ENCODE results near the gene AWAT1.

The AWAT1 gene

DNA sequence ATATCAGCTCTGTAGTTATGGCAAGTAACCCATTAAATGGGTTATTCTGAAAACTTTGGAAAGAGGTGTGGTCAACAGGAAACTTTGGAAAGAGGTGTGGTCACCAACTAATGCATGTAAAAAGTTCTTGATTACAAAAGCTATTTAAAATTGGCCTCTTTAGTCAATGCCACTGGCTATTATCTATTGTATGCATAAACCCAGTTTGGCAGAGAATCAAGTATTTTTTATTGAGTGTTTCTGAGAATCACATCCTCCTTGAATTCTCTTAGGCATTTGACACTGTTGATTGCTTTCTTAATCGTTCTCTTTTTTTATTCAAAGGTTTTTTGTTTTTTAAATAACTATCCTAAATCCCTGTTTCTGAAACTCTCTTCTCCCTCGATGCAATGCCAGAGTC, 18.0 kb downstream of the AWAT1 start:
- Histone ChIP-seq H3K9me3 (ENCODE audit: control insufficient read depth, insufficient read depth, low read length) (no peaks in the 10 kb centered on the region), H3K27ac (ENCODE audit: low read depth, low read length) (no peak overlapping the region), H3K4me3 (ENCODE audit: low read length) (no peak overlapping the region), H3K27me3 (ENCODE audit: control insufficient read depth, low read length) (no peaks in the 10 kb centered on the region), H3K36me3 (ENCODE audit: control insufficient read depth, low read length) (no peaks in the 10 kb centered on the region), H4K20me1 (ENCODE audit: control insufficient read depth, insufficient read depth, low read depth, low read length) (no peaks in the 10 kb centered on the region), H3F3A (ENCODE audit: control insufficient read depth, insufficient read depth) (no peaks in the 10 kb centered on the region), H3K79me2 (ENCODE audit: control insufficient read depth, low read length) (no peaks in the 10 kb centered on the region), H3K4me1 (ENCODE audit: control insufficient read depth, low read length) (no peaks in the 10 kb centered on the region), H3K4me2 (ENCODE audit: low read length) (no peak overlapping the region), H3K9me2 (replicated peaks; ENCODE audit: control insufficient read depth, low read length) (no peaks in the 10 kb centered on the region)
- TF ChIP-seq, protein P1, sequence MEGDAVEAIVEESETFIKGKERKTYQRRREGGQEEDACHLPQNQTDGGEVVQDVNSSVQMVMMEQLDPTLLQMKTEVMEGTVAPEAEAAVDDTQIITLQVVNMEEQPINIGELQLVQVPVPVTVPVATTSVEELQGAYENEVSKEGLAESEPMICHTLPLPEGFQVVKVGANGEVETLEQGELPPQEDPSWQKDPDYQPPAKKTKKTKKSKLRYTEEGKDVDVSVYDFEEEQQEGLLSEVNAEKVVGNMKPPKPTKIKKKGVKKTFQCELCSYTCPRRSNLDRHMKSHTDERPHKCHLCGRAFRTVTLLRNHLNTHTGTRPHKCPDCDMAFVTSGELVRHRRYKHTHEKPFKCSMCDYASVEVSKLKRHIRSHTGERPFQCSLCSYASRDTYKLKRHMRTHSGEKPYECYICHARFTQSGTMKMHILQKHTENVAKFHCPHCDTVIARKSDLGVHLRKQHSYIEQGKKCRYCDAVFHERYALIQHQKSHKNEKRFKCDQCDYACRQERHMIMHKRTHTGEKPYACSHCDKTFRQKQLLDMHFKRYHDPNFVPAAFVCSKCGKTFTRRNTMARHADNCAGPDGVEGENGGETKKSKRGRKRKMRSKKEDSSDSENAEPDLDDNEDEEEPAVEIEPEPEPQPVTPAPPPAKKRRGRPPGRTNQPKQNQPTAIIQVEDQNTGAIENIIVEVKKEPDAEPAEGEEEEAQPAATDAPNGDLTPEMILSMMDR (IDR thresholded peaks at IDR 0.05; ENCODE audit: low read depth, low read length, poor library complexity, severe bottlenecking) = no peak
- no peak for TF ChIP-seq EZH2phosphoT487 (IDR thresholded peaks at IDR 0.05; ENCODE audit: borderline replicate concordance, low read length)

DNA sequence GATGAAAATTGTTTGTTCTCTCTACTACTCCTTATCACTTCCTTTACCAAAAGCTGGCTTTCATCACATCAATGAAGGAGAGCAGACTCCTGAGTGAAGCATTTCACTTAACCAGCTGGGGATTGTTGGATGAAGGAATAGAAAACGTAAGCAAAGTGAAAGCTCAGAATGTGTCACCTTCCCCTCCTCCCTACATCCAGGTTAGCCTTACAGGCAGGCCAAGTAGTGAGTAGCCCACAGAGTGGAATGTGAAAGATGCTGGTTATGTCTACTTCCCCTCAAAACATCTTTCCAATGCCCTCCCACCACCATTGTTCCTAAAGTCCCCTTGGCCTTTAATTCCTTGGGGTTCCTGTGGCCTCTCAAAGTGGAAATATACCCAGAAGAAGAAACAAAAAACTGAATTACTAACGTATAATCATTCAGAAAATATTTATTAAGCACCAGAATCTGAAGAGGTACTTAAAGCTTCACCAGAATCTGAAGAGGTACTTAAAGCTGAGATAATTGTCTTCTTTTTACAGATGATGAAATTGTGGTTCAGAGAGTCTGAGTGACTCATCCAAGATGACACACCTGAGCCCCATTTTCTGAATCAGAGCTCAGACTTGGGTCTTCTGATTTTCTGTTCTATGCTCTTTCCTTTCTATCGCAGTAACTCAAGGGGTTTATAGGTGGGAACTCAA, 19.1 kb downstream of the AWAT1 start:
- no peak overlapping the region for H3K4me3 ChIP-seq (ENCODE audit: low read length)
- no peaks in the 10 kb centered on the region for H3K4me1 ChIP-seq (ENCODE audit: control insufficient read depth, low read length)
- H3K36me3 ChIP-seq (ENCODE audit: control insufficient read depth, low read length) = no peaks in the 10 kb centered on the region
- no peaks in the 10 kb centered on the region for H3K9me3 ChIP-seq (ENCODE audit: control insufficient read depth, insufficient read depth, low read length)
- no peaks in the 10 kb centered on the region for H3F3A ChIP-seq (ENCODE audit: control insufficient read depth, insufficient read depth)
- no peaks in the 10 kb centered on the region for H3K9me2 ChIP-seq (replicated peaks; ENCODE audit: control insufficient read depth, low read length)
- no peak overlapping the region for H3K27ac ChIP-seq (ENCODE audit: low read depth, low read length)
- TF ChIP-seq, protein P1 (IDR thresholded peaks at IDR 0.05; ENCODE audit: low read depth, low read length, poor library complexity, severe bottlenecking) = no peak
- TF ChIP-seq EZH2phosphoT487 (IDR thresholded peaks at IDR 0.05; ENCODE audit: borderline replicate concordance, low read length) = no peak
- H4K20me1 ChIP-seq (ENCODE audit: control insufficient read depth, insufficient read depth, low read depth, low read length) = no peaks in the 10 kb centered on the region
- H3K27me3 ChIP-seq (ENCODE audit: control insufficient read depth, low read length) = no peaks in the 10 kb centered on the region
- no peaks in the 10 kb centered on the region for H3K79me2 ChIP-seq (ENCODE audit: control insufficient read depth, low read length)
- H3K4me2 ChIP-seq (ENCODE audit: low read length) = no peak overlapping the region

DNA sequence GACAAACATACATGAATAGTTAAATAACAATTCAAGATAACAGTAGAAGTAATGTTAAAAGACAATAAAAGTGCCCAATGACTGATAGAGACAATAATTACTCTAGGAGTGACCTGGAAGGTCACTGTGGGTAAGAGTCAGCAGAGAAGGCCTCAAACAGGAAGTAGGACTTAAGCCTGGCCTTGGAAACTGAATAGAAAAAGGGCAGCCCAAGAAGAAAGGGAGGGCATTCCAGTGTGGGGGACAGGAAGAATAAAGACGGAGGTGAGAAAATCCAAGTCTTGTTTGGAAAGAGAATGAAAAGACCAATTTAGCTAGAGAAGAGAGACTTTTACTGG, 19.6 kb downstream of the AWAT1 start:
- H3K27ac ChIP-seq (ENCODE audit: low read depth, low read length) = no peak overlapping the region
- H3K27me3 ChIP-seq (ENCODE audit: control insufficient read depth, low read length) = no peaks in the 10 kb centered on the region
- no peaks in the 10 kb centered on the region for H4K20me1 ChIP-seq (ENCODE audit: control insufficient read depth, insufficient read depth, low read depth, low read length)
- H3K9me2 ChIP-seq (replicated peaks; ENCODE audit: control insufficient read depth, low read length) = no peaks in the 10 kb centered on the region
- no peaks in the 10 kb centered on the region for H3K4me1 ChIP-seq (ENCODE audit: control insufficient read depth, low read length)
- no peak overlapping the region for H3K4me3 ChIP-seq (ENCODE audit: low read length)
- H3F3A ChIP-seq (ENCODE audit: control insufficient read depth, insufficient read depth) = no peaks in the 10 kb centered on the region
- H3K4me2 ChIP-seq (ENCODE audit: low read length) = no peak overlapping the region
- H3K79me2 ChIP-seq (ENCODE audit: control insufficient read depth, low read length) = no peaks in the 10 kb centered on the region
- TF ChIP-seq, protein P1 (IDR thresholded peaks at IDR 0.05; ENCODE audit: low read depth, low read length, poor library complexity, severe bottlenecking) = no peak
- no peak for TF ChIP-seq EZH2phosphoT487 (IDR thresholded peaks at IDR 0.05; ENCODE audit: borderline replicate concordance, low read length)
- no peaks in the 10 kb centered on the region for H3K36me3 ChIP-seq (ENCODE audit: control insufficient read depth, low read length)
- no peaks in the 10 kb centered on the region for H3K9me3 ChIP-seq (ENCODE audit: control insufficient read depth, insufficient read depth, low read length)
